Testis (tissue), 2 donors: ENCODE results near the gene ENTPD7.
"Not testable (repeated sequence)": the region's sequence is repeated elsewhere in the genome, so short reads cannot be mapped to it uniquely, and the experiment has no call there.

Source experiments
- CTCF ChIP-seq, 3 experiments: fragments of 450-650 bp in 2 of 3; fragments of 200-600 bp in 1 of 3; sonication (generic) in 1 of 3; IDR thresholded peaks; one replicate each; pipeline ENCODE4 v1.5.1; 2016 to 2019; ENCODE audit warnings: antibody characterized with exemption in 3 of 3, mild to moderate bottlenecking in 2 of 3, moderate library complexity in 1 of 3
- POLR2A ChIP-seq: fragments of 450-650 bp; IDR thresholded peaks from one replicate; pipeline ENCODE4 v1.6.1; 2017; ENCODE audit warnings: antibody characterized with exemption, mild to moderate bottlenecking, moderate library complexity

GRCh38 chr10:99625124-99625523 lies 34.2 kb upstream of the ENTPD7 start:
- TF ChIP-seq CTCF (IDR thresholded peaks at IDR 0.05); POLR2A: not testable (repeated sequence)
